CD1c-positive myeloid dendritic cell (primary cell): ENCODE data around the gene CHD6.

Source experiments
- DNase-seq: peaks from one replicate; pipeline ENCODE4 v3.0.0-alpha.2; 2016; ENCODE audit errors: extremely low spot score

The CHD6 gene

GRCh38 chr20:41506192-41506915 is 111.8 kb downstream of the CHD6 start:
- DNase-seq: no peak

- no peak for DNase-seq
Measured at GRCh38 chr20:41505184-41505583, 113.0 kb downstream of the CHD6 start.

- DNase-seq: no peak
Measured at GRCh38 chr20:41501376-41501775, 116.8 kb downstream of the CHD6 start.

GRCh38 chr20:41499961-41500725 is 118.0 kb downstream of the CHD6 start:
- no peak for DNase-seq

- DNase-seq: no peak
Measured at GRCh38 chr20:41499064-41499463, 119.1 kb downstream of the CHD6 start.

- no peak for DNase-seq
Measured at GRCh38 chr20:41497186-41497895, 120.8 kb downstream of the CHD6 start.

- no peak for DNase-seq
Measured at GRCh38 chr20:41494451-41494850, 123.7 kb downstream of the CHD6 start.

GRCh38 chr20:41483553-41483930 is 134.6 kb downstream of the CHD6 start:
- DNase-seq: no peak

GRCh38 chr20:41482647-41483552 is 135.3 kb downstream of the CHD6 start:
- no peak for DNase-seq

- DNase-seq: peak; percentile 9
Measured at GRCh38 chr20:41480054-41480770, 138.0 kb downstream of the CHD6 start.

- no peak for DNase-seq
Measured at GRCh38 chr20:41479113-41479512, 139.1 kb downstream of the CHD6 start.

GRCh38 chr20:41478026-41478425 is 140.2 kb downstream of the CHD6 start:
- DNase-seq: no peak

- DNase-seq: no peak
Measured at GRCh38 chr20:41476446-41476845, 141.7 kb downstream of the CHD6 start.

- DNase-seq: no peak
Measured at GRCh38 chr20:41476013-41476441, 142.2 kb downstream of the CHD6 start.

- DNase-seq: no peak
Measured at GRCh38 chr20:41475503-41475902, 142.7 kb downstream of the CHD6 start.

GRCh38 chr20:41470362-41471095 is 147.6 kb downstream of the CHD6 start:
- DNase-seq: no peak

- DNase-seq: no peak
Measured at GRCh38 chr20:41469868-41470267, 148.3 kb downstream of the CHD6 start.

GRCh38 chr20:41468994-41469600 is 149.1 kb downstream of the CHD6 start:
- no peak for DNase-seq

- DNase-seq: no peak
Measured at GRCh38 chr20:41467690-41468089, 150.5 kb downstream of the CHD6 start.

- no peak for DNase-seq
Measured at GRCh38 chr20:41467220-41467619, 151.0 kb downstream of the CHD6 start.
